HepG2 (cell line): Measurements from ENCODE around the gene NEU1. TPM values are rescaled to one million over a fixed set of nuclear protein-coding genes. Genes with fewer than 3 reads are reported as not detected.
"Not testable (repeated sequence)": the region's sequence is repeated elsewhere in the genome, so short reads cannot be mapped to it uniquely, and the experiment has no call there.

Experiments used
- ATAC-seq: fragments of 200-7000 bp; cut with Tn5 transposase; 3 replicates; pipeline ENCODE4 v1.9.1; 2020; ENCODE audit warnings: mild to moderate bottlenecking, moderate library complexity
- BruUV-seq: library from RNA; stranded (reverse); fragments of 400-500 nt; replicated peaks from 2 replicates; lab custom pipeline; 2021; lab: Mats Ljungman, UMichigan
- CTCF ChIA-PET: fragments of 300-600 bp; formaldehyde crosslinking; extraction: SDS; loops from one replicate; lab custom pipeline; 2021; ENCODE audit warnings: low total read pairs, inconsistent platforms, low intra/inter-chr PET ratio; lab: Yijun Ruan, JAX
- POLR2A ChIA-PET: fragments of 350-600 bp; sonication (Branson Sonifier 250); formaldehyde crosslinking; loops from one replicate; lab custom pipeline; 2020; ENCODE audit warnings: antibody characterized with exemption, inconsistent platforms; lab: Yijun Ruan, JAX
- DNase-seq: peaks from one replicate; pipeline ENCODE4 v3.0.0-alpha.2; 2015; ENCODE audit warnings: low spot score
- FAIRE-seq: peaks from 3 replicates; lab custom pipeline; 2011; peaks lifted over from hg19 to GRCh38; lab: Jason Lieb, UNC
- H2AFZ ChIP-seq: one replicate; pipeline ENCODE4 v1.6.1; 2011; ENCODE audit warnings: low read length, inconsistent platforms
- H3K27ac ChIP-seq: fragments of 300-600 bp; 3 replicates; pipeline ENCODE4 v1.8.0; 2011; ENCODE audit warnings: mixed run types, mild to moderate bottlenecking, mixed read lengths, low read length, inconsistent platforms; ENCODE audit not compliant: insufficient read depth; ENCODE audit errors: extremely low read length
- H3K27me3 ChIP-seq, 2 experiments: fragments of 200-600 bp in 1 of 2; 2 replicates in 1 of 2; 3 replicates in 1 of 2; pipeline versions ENCODE4 v1.6.0 to v1.8.0; 2011; ENCODE audit warnings: low read length in 2 of 2, mild to moderate bottlenecking in 2 of 2, moderate library complexity in 2 of 2, inconsistent platforms in 1 of 2; ENCODE audit not compliant: insufficient read depth in 2 of 2, control insufficient read depth in 1 of 2
- H3K36me3 ChIP-seq, 2 experiments: fragments of 200-600 bp in 1 of 2; replicated peaks in 1 of 2; 2 replicates in 1 of 2; 3 replicates in 1 of 2; pipeline versions ENCODE4 v1.5.1 to v1.8.0; 2011; ENCODE audit warnings: low read length in 2 of 2, inconsistent platforms in 1 of 2; ENCODE audit not compliant: insufficient read depth in 2 of 2, control insufficient read depth in 1 of 2
- H3K4me1 ChIP-seq: 2 replicates; pipeline ENCODE4 v1.5.1; 2012; ENCODE audit warnings: low read length, inconsistent platforms; ENCODE audit not compliant: insufficient read depth
- H3K4me2 ChIP-seq: 2 replicates; pipeline ENCODE4 v1.6.0; 2011; ENCODE audit warnings: low read depth, low read length, inconsistent platforms
- H3K4me3 ChIP-seq, 3 experiments: fragments of 200-600 bp in 1 of 3; sonication (generic), shearing (Covaris generic) in 1 of 3; replicated peaks in 1 of 3; 2 replicates each; pipeline ENCODE4 v1.5.1; 2011 to 2016; ENCODE audit warnings: low read length in 3 of 3, inconsistent platforms in 2 of 3, low read depth in 2 of 3, mild to moderate bottlenecking in 2 of 3, control low read depth in 1 of 3, mixed read lengths in 1 of 3; ENCODE audit not compliant: insufficient read depth in 1 of 3
- H3K79me2 ChIP-seq: one replicate; pipeline ENCODE4 v1.6.1; 2011; ENCODE audit warnings: low read length, inconsistent platforms; ENCODE audit not compliant: insufficient read depth
- H3K9ac ChIP-seq: 2 replicates; pipeline ENCODE4 v1.6.0; 2011; ENCODE audit warnings: mild to moderate bottlenecking, low read depth, low read length, inconsistent platforms; ENCODE audit not compliant: insufficient read depth
- H3K9me3 ChIP-seq: 2 replicates; pipeline ENCODE4 v1.5.1; 2012; ENCODE audit warnings: mild to moderate bottlenecking, low read length
- H4K20me1 ChIP-seq: 2 replicates; pipeline ENCODE4 v1.6.0; 2011; ENCODE audit warnings: inconsistent platforms, mild to moderate bottlenecking, low read length, moderate library complexity; ENCODE audit not compliant: insufficient read depth
- ATF7-NPFF ChIP-seq: sonication (generic); formaldehyde crosslinking; IDR thresholded peaks from 2 replicates; pipeline ENCODE4 v1.8.1; 2023; ENCODE audit warnings: mild to moderate bottlenecking, low read depth, missing genetic modification reagents, moderate library complexity
- CHCHD3 ChIP-seq: sonication (generic); formaldehyde crosslinking; IDR thresholded peaks from 2 replicates; pipeline ENCODE4 v1.8.0; 2022; ENCODE audit warnings: mild to moderate bottlenecking, missing genetic modification reagents, moderate library complexity
- NFE2L1 ChIP-seq: sonication (generic); formaldehyde crosslinking; IDR thresholded peaks from 2 replicates; pipeline ENCODE4 v1.4.0; 2020; ENCODE audit warnings: missing genetic modification reagents, mild to moderate bottlenecking, borderline replicate concordance
- POGZ ChIP-seq: sonication (generic); formaldehyde crosslinking; IDR thresholded peaks from 2 replicates; pipeline ENCODE4 v1.4.0; 2020; ENCODE audit warnings: mild to moderate bottlenecking, missing genetic modification reagents
- RBFOX2 ChIP-seq: fragments of 200-400 bp; formaldehyde crosslinking; IDR thresholded peaks from 2 replicates; pipeline ENCODE4 v1.6.1; 2017; ENCODE audit warnings: low read depth, mild to moderate bottlenecking, low read length
- RXRA ChIP-seq: sonication (generic); formaldehyde crosslinking; IDR thresholded peaks from 2 replicates; pipeline ENCODE4 v1.5.1; 2020; ENCODE audit warnings: missing genetic modification reagents
- SALL1 ChIP-seq: sonication (generic); formaldehyde crosslinking; IDR thresholded peaks from 2 replicates; pipeline ENCODE4 v1.8.0; 2022; ENCODE audit warnings: mild to moderate bottlenecking, missing genetic modification reagents
- SP4 ChIP-seq: sonication (generic); formaldehyde crosslinking; IDR thresholded peaks from 2 replicates; pipeline ENCODE4 v1.8.1; 2023; ENCODE audit warnings: mild to moderate bottlenecking, missing genetic modification reagents
- TARDBP ChIP-seq: sonication (generic); formaldehyde crosslinking; IDR thresholded peaks from 2 replicates; pipeline ENCODE4 v1.8.0; 2022; ENCODE audit warnings: mild to moderate bottlenecking, missing genetic modification reagents
- ZBTB38 ChIP-seq: sonication (generic); formaldehyde crosslinking; IDR thresholded peaks from 2 replicates; pipeline ENCODE4 v1.5.1; 2020; ENCODE audit warnings: mild to moderate bottlenecking, missing genetic modification reagents
- ZNF687 ChIP-seq: sonication (generic); formaldehyde crosslinking; IDR thresholded peaks from 2 replicates; pipeline ENCODE4 v1.5.1; 2020; ENCODE audit warnings: mild to moderate bottlenecking, missing genetic modification reagents, moderate library complexity
- ZNF768 ChIP-seq: sonication (generic); formaldehyde crosslinking; IDR thresholded peaks from 2 replicates; pipeline ENCODE4 v1.4.0; 2020; ENCODE audit warnings: missing genetic modification reagents
- WGBS: methylation state at CpG from one replicate; pipeline ENCODE4 v1.1.6; 2017; ENCODE audit warnings: low lambda C conversion rate; 5-methylcytosine and 5-hydroxymethylcytosine counted together
- in situ Hi-C: cut with HindIII; loops from 2 replicates; pipeline ENCODE4 v1.10.0; 2017; ENCODE audit warnings: low pct_unique_long_range_greater_than_20kb; ENCODE audit not compliant: extremely low pct_ligation_motif_present
- intact Hi-C: fragments of 100-400 bp; cut with micrococcal nuclease; formaldehyde crosslinking; loops from one replicate; pipeline ENCODE4 v1.10.0; 2022; ENCODE audit not compliant: unreplicated experiment
- polyA plus RNA-seq, 8 experiments: library from polyadenylated mRNA; depleted of rRNA in 3 of 8; stranded (reverse) in 7 of 8; unstranded in 1 of 8; fragments of >200 nt; fragmentation: Illumina TruSeq in 4 of 8; extraction: Trizol in 4 of 8; gene quantifications; 2 replicates each; pipeline versions ENCODE4 v1.2.1 to v1.2.3, GENCODE V29; 2011 to 2016; ENCODE audit warnings: low read depth in 4 of 8, missing spikeins in 1 of 8, mixed read lengths in 1 of 8; ENCODE audit not compliant: insufficient read depth in 1 of 8
- total RNA-seq, 5 experiments: library from RNA; depleted of rRNA; stranded (reverse); fragments of >200 nt; fragmentation: Illumina TruSeq; extraction: Trizol; gene quantifications; 2 replicates each; pipeline ENCODE4 v1.2.3, GENCODE V29; 2016; ENCODE audit warnings: low read depth in 1 of 5
- TF ChIP-seq, protein P1 (sequence below): sonication (generic); formaldehyde crosslinking; IDR thresholded peaks from 2 replicates; pipeline ENCODE4 v1.4.0; 2020; ENCODE audit warnings: missing genetic modification reagents

NEU1 gene
- total and polyA plus RNA-seq, 2 of the 13 experiments (the other 11 are each of a cell fraction or from before 2014, with no cell fraction given) = 215 to 297 TPM

DNA sequence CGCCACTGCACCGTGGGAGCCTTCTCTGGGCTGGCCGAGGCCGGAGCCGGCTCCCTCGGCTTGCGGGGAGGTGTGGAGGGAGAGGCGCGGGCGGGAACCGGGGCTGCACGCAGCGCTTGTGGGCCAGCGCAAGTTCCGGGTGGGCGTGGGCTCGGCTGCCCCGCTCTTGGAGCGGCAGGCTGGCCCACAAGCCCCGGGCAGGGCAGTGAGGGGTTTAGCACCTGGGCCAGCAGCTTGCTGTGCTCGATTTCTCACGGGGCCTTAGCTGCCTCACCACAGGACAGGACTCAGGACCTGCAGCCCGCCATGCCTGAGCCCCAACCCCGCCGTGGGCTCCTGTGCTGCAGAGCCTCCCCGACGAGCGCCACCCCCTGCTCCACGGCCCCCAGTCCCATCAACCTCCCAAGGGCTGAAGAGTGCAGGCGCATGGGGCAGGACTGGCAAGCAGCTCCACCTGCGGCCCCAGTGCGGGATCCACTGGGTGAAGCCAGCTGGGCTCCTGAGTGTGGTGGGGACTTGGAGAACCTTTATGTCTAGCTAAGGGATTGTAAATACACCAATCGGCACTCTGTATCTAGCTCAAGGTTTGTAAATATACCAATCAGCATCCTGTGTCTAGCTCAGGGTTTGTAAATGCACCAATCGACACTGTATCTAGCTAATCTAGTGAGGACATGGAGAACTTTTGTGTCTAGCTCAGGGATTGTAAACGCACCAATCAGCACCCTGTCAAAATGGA, 10.5 kb downstream of the NEU1 start:
- H3K4me3 ChIP-seq, H3K27ac ChIP-seq, in situ Hi-C loops, intact Hi-C loops, H4K20me1 ChIP-seq, H3K4me2 ChIP-seq, H3K79me2 ChIP-seq, CTCF ChIA-PET, BruUV-seq, DNase-seq, H2AFZ ChIP-seq, H3K27me3 ChIP-seq, FAIRE-seq, H3K36me3 ChIP-seq, H3K9me3 ChIP-seq, H3K9ac ChIP-seq: not testable (repeated sequence)
- TF ChIP-seq POGZ (CRISPR knock-in tag) = 0 out of 2 replicates have a peak, but pooled peaks have one; percentile 15
- TF ChIP-seq RBFOX2 = 0 out of 2 replicates have a peak, but pooled peaks have one; percentile 33
- peak; percentile 72 for TF ChIP-seq ZBTB38 (CRISPR knock-in tag)
- TF ChIP-seq NFE2L1 (CRISPR knock-in tag) = 0 out of 2 replicates have a peak, but pooled peaks have one; percentile 53
- 0 out of 2 replicates have a peak, but pooled peaks have one; percentile 64 for TF ChIP-seq CHCHD3 (CRISPR knock-in tag)
- TF ChIP-seq ZNF768 = peak; percentile 22; the same call in 1 of the 2 replicates
- peak; percentile 23; the same call in 1 of the 2 replicates for TF ChIP-seq ZNF687 (CRISPR knock-in tag)
- TF ChIP-seq, protein P1, sequence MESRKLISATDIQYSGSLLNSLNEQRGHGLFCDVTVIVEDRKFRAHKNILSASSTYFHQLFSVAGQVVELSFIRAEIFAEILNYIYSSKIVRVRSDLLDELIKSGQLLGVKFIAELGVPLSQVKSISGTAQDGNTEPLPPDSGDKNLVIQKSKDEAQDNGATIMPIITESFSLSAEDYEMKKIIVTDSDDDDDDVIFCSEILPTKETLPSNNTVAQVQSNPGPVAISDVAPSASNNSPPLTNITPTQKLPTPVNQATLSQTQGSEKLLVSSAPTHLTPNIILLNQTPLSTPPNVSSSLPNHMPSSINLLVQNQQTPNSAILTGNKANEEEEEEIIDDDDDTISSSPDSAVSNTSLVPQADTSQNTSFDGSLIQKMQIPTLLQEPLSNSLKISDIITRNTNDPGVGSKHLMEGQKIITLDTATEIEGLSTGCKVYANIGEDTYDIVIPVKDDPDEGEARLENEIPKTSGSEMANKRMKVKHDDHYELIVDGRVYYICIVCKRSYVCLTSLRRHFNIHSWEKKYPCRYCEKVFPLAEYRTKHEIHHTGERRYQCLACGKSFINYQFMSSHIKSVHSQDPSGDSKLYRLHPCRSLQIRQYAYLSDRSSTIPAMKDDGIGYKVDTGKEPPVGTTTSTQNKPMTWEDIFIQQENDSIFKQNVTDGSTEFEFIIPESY (CRISPR knock-in tag) = peak; percentile 7; the same call in 1 of the 2 replicates
- 0 out of 2 replicates have a peak, but pooled peaks have one; percentile 25 for TF ChIP-seq ATF7-NPFF (CRISPR knock-in tag)
- TF ChIP-seq TARDBP (CRISPR knock-in tag) = 0 out of 2 replicates have a peak, but pooled peaks have one; percentile 12
- 0 out of 2 replicates have a peak, but pooled peaks have one; percentile 10 for TF ChIP-seq SALL1 (CRISPR knock-in tag)
- TF ChIP-seq SP4 = 0 out of 2 replicates have a peak, but pooled peaks have one; percentile 29
- TF ChIP-seq RXRA = peak; percentile 22; the same call in 1 of the 2 replicates
- peak; percentile 36 for ATAC-seq
- H3K4me1 ChIP-seq = peaks cover 35% of the 10 kb centered on the region
- WGBS = 94% methylated on average over 19 of the region's 35 CpGs
- POLR2A ChIA-PET = interaction anchor here (0.6 to 5.9 kb wide), 21 partner anchors 8 to 343 kb away, joined by 3 to 93 read pairs (median 3); partner anchors contain the start of genes C2, C6orf47, CFB and CSNK2B
